GM23248 (cell line): ENCODE data around the gene FLAD1. TPM values are rescaled to one million over a fixed set of nuclear protein-coding genes. Genes with fewer than 3 reads are reported as not detected.

Experiments used
- DNase-seq: peaks from one replicate; pipeline ENCODE4 v3.0.0-alpha.2; 2015
- H2AFZ ChIP-seq: fragments of 200-600 bp; sonication (generic); 2 replicates; pipeline ENCODE4 v1.6.1; 2016; ENCODE audit warnings: antibody characterized with exemption
- H3F3A ChIP-seq: fragments of 200-600 bp; sonication (generic); 2 replicates; pipeline ENCODE4 v1.6.1; 2016; ENCODE audit warnings: mild to moderate bottlenecking, antibody characterized with exemption, mixed run types; ENCODE audit not compliant: insufficient read depth
- H3K27ac ChIP-seq: fragments of 200-600 bp; sonication (generic); 2 replicates; pipeline ENCODE4 v1.5.1; 2016; ENCODE audit warnings: mild to moderate bottlenecking
- H3K27me3 ChIP-seq: fragments of 200-600 bp; sonication (generic); replicated peaks from 2 replicates; pipeline ENCODE4 v1.6.1; 2016; ENCODE audit warnings: mild to moderate bottlenecking; ENCODE audit not compliant: insufficient read depth
- H3K36me3 ChIP-seq: fragments of 200-600 bp; sonication (generic); 2 replicates; pipeline ENCODE4 v1.6.1; 2016; ENCODE audit warnings: low read depth, mild to moderate bottlenecking
- H3K4me1 ChIP-seq: fragments of 200-600 bp; sonication (generic); 2 replicates; pipeline ENCODE4 v1.6.1; 2016; ENCODE audit warnings: mild to moderate bottlenecking; ENCODE audit not compliant: insufficient read depth
- H3K4me2 ChIP-seq: fragments of 200-600 bp; sonication (generic); one replicate; pipeline ENCODE4 v1.6.1; 2016; ENCODE audit warnings: mild to moderate bottlenecking; ENCODE audit not compliant: unreplicated experiment
- H3K4me3 ChIP-seq: fragments of 200-600 bp; sonication (generic); 2 replicates; pipeline ENCODE4 v1.5.1; 2016; ENCODE audit warnings: mild to moderate bottlenecking
- H3K79me2 ChIP-seq: fragments of 200-600 bp; sonication (generic); 2 replicates; pipeline ENCODE4 v1.6.1; 2016; ENCODE audit warnings: mild to moderate bottlenecking; ENCODE audit not compliant: insufficient read depth
- H3K9ac ChIP-seq: fragments of 200-600 bp; sonication (generic); 2 replicates; pipeline ENCODE4 v1.6.1; 2016; ENCODE audit warnings: mild to moderate bottlenecking
- H3K9me2 ChIP-seq: fragments of 200-600 bp; sonication (generic); 2 replicates; pipeline ENCODE4 v1.6.1; 2016; ENCODE audit warnings: mixed run types, mild to moderate bottlenecking, moderate library complexity; ENCODE audit not compliant: insufficient read depth
- H3K9me3 ChIP-seq: fragments of 200-600 bp; sonication (generic); one replicate; pipeline ENCODE4 v1.6.1; 2017; ENCODE audit warnings: low read depth
- H4K20me1 ChIP-seq: fragments of 200-600 bp; sonication (generic); 2 replicates; pipeline ENCODE4 v1.6.0; 2016; ENCODE audit not compliant: insufficient read depth
- EZH2 ChIP-seq: fragments of 200-600 bp; sonication (generic); IDR thresholded peaks from 2 replicates; pipeline ENCODE4 v1.6.1; 2018; ENCODE audit warnings: antibody characterized with exemption, mild to moderate bottlenecking; ENCODE audit not compliant: insufficient read depth, poor library complexity, severe bottlenecking
- EZH2phosphoT487 ChIP-seq: fragments of 200-600 bp; sonication (generic); IDR thresholded peaks from 2 replicates; pipeline ENCODE4 v1.6.1; 2018; ENCODE audit warnings: antibody characterized with exemption, moderate library complexity, mild to moderate bottlenecking, low read depth; ENCODE audit not compliant: insufficient read depth
- WGBS, 2 experiments: methylation state at CpG; one replicate each; pipeline ENCODE4 v1.1.6; 2015 to 2017; ENCODE audit warnings: low lambda C conversion rate in 2 of 2, low coverage in 1 of 2; ENCODE audit errors: missing lambda C conversion rate in 2 of 2; 5-methylcytosine and 5-hydroxymethylcytosine counted together
- in situ Hi-C: fragments of 300-500 bp; cut with MboI; formaldehyde crosslinking; loops from 2 replicates; pipeline ENCODE4 v1.15.0; 2020
- polyA plus RNA-seq: library from polyadenylated mRNA; unstranded; fragments of >200 nt; fragmentation: Nextera tagmentation; extraction: Ambion mirVana; gene quantifications from 2 replicates; pipeline ENCODE4 v1.2.1, GENCODE V29; 2016
- total RNA-seq: library from RNA; depleted of rRNA; stranded (reverse); fragments of >200 nt; shearing (Covaris generic); gene quantifications from 2 replicates; pipeline ENCODE4 v1.2.3, GENCODE V29; 2014

The FLAD1 gene
- total and polyA plus RNA-seq, 2 experiments from 2014 or later: 21.3 to 30.2 TPM

- no peaks in the 10 kb centered on the region for H4K20me1 ChIP-seq
- in situ Hi-C loops: no loop called here
- no peaks in the 10 kb centered on the region for H3K27me3 ChIP-seq
- no peak overlapping the region for H3K9ac ChIP-seq
- peaks cover 4% of the 10 kb centered on the region; the same call in 1 of the 2 replicates for H3K4me1 ChIP-seq
- peaks cover 12% of the 10 kb centered on the region for H3K79me2 ChIP-seq
- no peak overlapping the region for H3K4me3 ChIP-seq
- no peak overlapping the region for H2AFZ ChIP-seq
- no peaks in the 10 kb centered on the region for H3K36me3 ChIP-seq
- no peaks in the 10 kb centered on the region for H3K9me2 ChIP-seq
- DNase-seq: peak; percentile 55
- no peak overlapping the region for H3K4me2 ChIP-seq
- WGBS, 2 experiments: 19 to 31% methylated on average over 6 to 9 of the region's 9 CpGs
- no peak overlapping the region for H3K27ac ChIP-seq
- TF ChIP-seq EZH2 (no peak), EZH2phosphoT487 (no peak)
- no peaks in the 10 kb centered on the region for H3K9me3 ChIP-seq
- H3F3A ChIP-seq: no peaks in the 10 kb centered on the region
Observed at GRCh38 chr1:155012026-155012546, 28.9 kb downstream of the FLAD1 start.

GRCh38 chr1:155012776-155013602, 29.8 kb downstream of the FLAD1 start:
- no peaks in the 10 kb centered on the region for H4K20me1 ChIP-seq
- H3F3A ChIP-seq: no peaks in the 10 kb centered on the region
- no peaks in the 10 kb centered on the region for H3K9me2 ChIP-seq
- no peak overlapping the region for H3K27ac ChIP-seq
- H3K9ac ChIP-seq: no peak overlapping the region
- H3K27me3 ChIP-seq: no peaks in the 10 kb centered on the region
- no peak overlapping the region for H3K4me2 ChIP-seq
- WGBS, 2 experiments: 96 to 98% methylated on average over 3 of the region's 3 CpGs
- H3K79me2 ChIP-seq: peaks cover 3% of the 10 kb centered on the region
- no peak overlapping the region for H3K4me3 ChIP-seq
- no peak overlapping the region for H2AFZ ChIP-seq
- H3K4me1 ChIP-seq: peaks cover 8% of the 10 kb centered on the region
- DNase-seq: no peak
- in situ Hi-C loops: no loop called here
- TF ChIP-seq EZH2phosphoT487 (no peak), EZH2 (no peak)
- H3K36me3 ChIP-seq: no peaks in the 10 kb centered on the region
- H3K9me3 ChIP-seq: no peaks in the 10 kb centered on the region

- Histone ChIP-seq H3K4me2 (no peak overlapping the region), H4K20me1 (no peaks in the 10 kb centered on the region), H3K4me3 (no peak overlapping the region), H3K9me2 (no peaks in the 10 kb centered on the region), H3K79me2 (no peaks in the 10 kb centered on the region), H3K9ac (no peak overlapping the region), H3K9me3 (no peaks in the 10 kb centered on the region), H3K27ac (no peak overlapping the region), H3K27me3 (no peaks in the 10 kb centered on the region), H3F3A (no peaks in the 10 kb centered on the region), H2AFZ (no peak overlapping the region), H3K36me3 (no peaks in the 10 kb centered on the region), H3K4me1 (peaks cover 11% of the 10 kb centered on the region)
- no peak for DNase-seq
- in situ Hi-C loops: no loop called here
- no peak for TF ChIP-seq EZH2phosphoT487
- TF ChIP-seq EZH2: no peak
- 66 to 72% methylated on average over 2 to 8 of the region's 8 CpGs for WGBS, 2 experiments
Observed at GRCh38 chr1:155013632-155014031, 30.5 kb downstream of the FLAD1 start.

GRCh38 chr1:155014709-155015508, 31.8 kb downstream of the FLAD1 start:
- Histone ChIP-seq H3K4me3 (no peak overlapping the region), H3K9ac (no peak overlapping the region), H4K20me1 (no peaks in the 10 kb centered on the region), H3K9me2 (no peaks in the 10 kb centered on the region), H3K27ac (no peak overlapping the region), H2AFZ (no peak overlapping the region), H3K4me1 (peaks cover 11% of the 10 kb centered on the region), H3F3A (no peaks in the 10 kb centered on the region), H3K4me2 (no peak overlapping the region), H3K36me3 (no peaks in the 10 kb centered on the region), H3K9me3 (no peaks in the 10 kb centered on the region), H3K79me2 (no peaks in the 10 kb centered on the region), H3K27me3 (no peaks in the 10 kb centered on the region)
- DNase-seq: no peak
- TF ChIP-seq EZH2phosphoT487 (no peak), EZH2 (no peak)
- in situ Hi-C loops: no loop called here
- WGBS, 2 experiments: 90 to 94% methylated on average over 14 to 31 of the region's 31 CpGs
